GM18498 (cell line): ENCODE measurements around the gene RPTOR.
"Not testable (repeated sequence)": the region's sequence is repeated elsewhere in the genome, so short reads cannot be mapped to it uniquely, and the experiment has no call there.

Experiments used
- ATAC-seq: cut with Tn5 transposase; IDR thresholded peaks from one replicate; pipeline ENCODE4 v1.9.1; 2021; ENCODE audit warnings: mild to moderate bottlenecking, moderate library complexity; ENCODE audit not compliant: unreplicated experiment

The RPTOR gene

DNA sequence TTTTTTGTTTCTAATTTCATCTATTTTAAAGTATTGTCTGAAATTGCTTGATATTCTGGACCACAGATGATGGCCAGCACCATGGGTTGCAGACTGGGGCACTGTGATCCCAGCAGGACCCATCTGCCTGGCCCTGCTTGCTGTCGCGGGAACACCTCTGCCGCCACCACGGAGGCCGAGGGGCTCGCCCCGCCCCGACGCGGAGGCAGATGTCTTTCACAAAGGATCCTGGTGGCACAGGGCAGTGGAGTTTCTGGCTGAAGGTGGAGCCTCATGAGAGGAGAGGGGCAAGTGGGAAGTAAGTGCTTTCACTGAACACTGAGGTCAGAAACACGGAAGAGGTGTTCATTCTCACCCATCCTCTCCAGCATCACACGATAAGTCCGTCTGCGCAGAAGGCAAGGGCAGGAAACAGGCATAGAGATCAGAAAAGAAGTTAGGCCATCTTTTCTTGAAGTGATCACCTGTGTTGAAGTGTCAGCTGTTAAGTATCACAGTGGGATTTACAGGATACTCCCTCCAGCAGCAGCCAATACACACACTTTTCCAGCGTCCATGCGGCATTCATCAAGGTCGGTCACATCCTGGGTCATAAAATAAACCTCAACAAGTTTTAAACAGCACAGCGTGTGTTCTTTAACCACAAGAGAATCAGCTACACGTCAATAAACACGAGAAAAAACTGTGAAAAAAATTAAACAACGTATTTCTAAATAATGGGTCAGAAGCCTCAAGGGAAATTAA is 194.5 kb downstream of the RPTOR start:
- no peak for ATAC-seq

DNA sequence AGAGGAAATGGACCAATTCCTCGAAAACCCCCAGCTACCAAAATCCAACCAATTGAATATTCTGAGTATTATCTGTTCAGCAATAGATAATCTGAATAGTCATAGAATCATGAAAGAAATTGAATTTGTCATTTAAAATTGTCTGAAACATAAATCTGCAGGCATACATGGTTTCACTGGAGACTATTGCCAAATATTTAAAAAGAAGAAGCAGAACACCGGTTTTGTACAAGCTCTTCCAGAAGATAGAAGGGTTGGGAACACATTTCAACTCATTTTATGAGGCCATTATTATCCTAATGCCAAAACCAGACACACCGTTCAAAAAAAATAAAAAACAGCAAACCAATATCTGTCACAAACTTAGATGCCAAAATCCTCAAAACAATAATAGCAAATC is 195.5 kb downstream of the RPTOR start:
- no peak for ATAC-seq

DNA sequence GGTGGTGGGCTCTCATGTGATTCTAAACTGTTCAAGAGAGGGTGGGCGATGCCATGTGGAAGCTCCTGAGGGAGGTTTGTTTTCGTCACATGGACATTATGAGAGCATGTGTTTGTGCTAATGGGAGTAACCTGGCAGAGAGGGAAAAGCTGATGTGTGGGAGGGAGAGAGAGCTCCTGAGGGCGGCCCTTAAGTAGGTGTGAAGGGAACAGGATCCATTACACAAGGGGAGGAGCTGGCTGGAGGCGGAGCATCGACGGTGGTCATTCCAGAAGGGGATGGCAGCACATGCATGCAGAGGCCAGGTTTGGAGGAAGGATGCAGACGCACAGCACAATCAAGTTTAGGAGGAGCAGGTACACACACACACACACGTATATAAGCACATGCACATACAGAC is 197.5 kb downstream of the RPTOR start:
- ATAC-seq = no peak

DNA sequence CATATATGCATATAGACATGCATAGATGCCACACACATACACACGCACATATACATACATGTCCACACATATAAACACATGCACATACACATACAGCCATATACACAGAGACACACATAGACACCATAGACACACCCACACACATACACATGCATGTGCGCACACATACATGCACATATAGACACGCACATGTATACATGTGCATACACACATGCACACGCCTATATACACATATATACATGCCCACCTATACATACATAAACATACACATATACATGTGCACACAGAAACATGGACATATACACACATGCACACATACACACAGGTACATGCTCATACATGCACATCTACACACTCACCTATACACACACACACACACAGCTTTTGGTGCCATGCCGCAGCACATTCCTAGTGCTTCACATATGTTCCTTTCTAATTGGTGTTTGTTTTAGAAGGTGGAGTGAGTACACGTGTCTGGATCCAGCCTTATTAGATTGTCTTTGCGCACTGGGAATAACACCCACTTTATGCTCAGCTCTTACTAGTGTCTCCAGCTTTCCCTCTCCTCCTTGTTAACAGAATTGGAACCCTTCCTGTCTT is 198.0 kb downstream of the RPTOR start:
- ATAC-seq = no peak

DNA sequence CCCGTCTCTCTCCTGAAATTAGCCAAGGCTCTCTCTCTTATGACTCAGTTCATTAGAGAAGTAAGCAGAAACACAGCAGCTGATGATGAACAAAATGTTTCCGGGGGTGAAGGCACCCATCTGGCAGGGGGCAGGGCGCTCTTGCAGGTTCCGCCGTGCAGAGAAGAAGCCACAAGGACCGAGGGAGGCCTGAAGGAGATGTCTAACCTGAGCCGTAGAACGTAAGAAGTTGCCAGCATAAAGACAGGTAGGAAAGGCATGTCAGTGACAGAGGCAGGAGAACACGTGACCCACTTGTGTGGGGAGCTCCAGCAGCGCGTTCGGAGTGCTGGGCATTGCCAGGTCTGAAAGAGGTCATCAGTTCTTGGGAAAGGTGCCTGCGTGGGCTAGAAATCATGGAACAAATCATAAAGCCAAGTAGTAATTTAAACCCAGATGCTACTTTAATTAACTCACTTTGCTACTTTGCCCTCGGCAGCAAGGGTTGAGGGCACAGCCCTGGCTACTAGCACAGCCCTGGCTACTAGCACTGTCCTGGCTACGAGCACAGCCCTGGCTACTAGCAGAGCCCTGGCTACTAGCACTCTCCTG is 198.6 kb downstream of the RPTOR start:
- ATAC-seq = no peak

DNA sequence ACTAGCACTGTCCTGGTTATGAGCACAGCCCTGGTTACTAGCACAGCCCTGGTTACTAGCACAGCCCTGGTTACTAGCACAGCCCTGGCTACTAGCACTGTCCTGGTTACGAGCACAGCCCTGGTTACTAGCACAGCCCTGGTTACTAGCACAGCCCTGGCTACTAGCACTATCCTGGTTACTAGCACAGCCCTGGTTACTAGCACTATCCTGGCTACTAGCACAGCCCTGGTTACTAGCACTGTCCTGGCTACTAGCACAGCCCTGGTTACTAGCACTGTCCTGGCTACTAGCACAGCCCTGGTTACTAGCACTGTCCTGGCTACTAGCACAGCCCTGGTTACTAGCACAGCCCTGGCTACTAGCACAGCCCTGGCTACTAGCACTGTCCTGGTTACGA is 199.3 kb downstream of the RPTOR start:
- ATAC-seq = not testable (repeated sequence)

DNA sequence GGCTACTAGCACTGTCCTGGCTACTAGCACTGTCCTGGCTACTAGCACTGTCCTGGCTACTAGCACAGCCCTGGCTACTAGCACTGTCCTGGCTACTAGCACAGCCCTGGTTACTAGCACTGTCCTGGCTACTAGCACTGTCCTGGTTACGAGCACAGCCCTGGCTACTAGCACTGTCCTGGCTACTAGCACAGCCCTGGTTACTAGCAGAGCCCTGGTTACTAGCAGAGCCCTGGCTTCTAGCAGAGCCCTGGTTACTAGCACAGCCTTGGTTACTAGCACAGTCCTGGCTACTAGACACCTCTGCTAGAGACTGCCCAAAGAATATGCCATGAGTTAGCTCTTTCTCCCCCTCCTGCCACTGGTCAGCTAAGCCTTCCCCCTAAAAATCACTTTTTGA is 200.1 kb downstream of the RPTOR start:
- ATAC-seq = not testable (repeated sequence)

DNA sequence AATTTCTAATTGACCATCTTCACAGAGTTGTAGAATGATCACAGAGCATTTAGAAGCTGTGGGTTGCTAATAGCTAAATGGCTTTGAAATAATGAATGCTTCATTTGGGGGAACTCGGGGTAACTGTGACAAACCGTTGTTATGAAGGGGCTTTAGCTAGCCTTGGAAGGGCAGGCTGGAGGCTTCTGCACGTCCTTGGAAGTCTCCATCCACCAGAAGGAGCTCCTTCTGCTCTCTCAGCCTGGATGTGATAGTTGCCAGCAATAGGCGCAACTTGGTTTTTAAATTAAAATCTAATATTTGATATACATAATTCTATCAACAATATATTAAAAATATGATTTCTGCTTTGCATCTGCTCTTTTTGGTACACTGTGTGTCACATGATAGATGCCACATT is 200.5 kb downstream of the RPTOR start:
- ATAC-seq = no peak

DNA sequence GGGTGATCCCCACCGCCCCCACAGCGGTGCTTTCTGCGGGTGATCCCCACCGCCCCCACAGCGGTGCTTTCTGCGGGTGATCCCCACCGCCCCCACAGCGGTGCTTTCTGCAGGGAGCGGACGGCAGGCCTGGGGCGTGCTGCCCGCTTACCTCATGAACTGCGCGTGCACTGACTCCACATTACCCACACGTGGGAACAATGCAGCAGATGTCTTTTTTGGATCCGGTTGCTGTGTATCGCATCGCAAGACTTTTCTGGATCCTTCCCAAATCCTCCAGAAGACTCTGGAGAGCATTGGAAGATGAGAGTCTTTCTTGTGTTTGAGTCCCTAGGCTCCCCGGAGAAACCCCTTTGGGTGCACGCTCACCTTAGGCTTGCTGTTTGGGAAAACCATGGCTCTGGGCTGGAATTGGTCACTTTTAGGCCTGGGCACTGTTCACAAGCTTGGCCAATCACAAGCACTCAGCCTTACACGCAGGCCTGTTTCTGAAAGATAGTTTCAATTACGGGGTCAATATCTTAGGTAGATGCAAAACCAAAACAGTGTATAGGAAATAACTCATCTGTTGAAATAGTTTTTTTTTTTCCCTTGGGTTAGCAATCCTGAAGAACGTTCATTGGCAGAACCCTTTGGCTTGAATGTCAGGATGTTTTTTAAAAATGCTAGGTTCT is 201.8 kb downstream of the RPTOR start:
- ATAC-seq = no peak

DNA sequence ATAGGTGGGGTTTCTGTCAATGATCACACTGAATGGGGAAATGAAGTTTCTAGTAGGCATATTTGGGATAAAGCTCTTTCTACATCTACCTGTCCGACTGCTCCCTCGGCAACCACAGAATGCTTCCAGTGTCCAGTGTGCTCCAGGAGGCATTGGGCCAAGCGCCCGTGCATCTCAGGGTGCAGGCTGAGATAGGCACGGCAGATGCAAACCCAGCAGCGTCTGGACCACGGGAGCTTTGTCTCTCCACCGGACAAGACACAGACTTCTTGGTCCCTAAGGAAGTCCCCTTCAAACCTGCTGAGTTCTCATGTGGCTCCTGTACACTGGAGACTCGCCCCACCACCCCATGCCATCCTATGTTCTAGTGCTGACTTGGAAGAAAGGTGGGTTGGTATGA is 202.8 kb downstream of the RPTOR start:
- ATAC-seq = no peak

DNA sequence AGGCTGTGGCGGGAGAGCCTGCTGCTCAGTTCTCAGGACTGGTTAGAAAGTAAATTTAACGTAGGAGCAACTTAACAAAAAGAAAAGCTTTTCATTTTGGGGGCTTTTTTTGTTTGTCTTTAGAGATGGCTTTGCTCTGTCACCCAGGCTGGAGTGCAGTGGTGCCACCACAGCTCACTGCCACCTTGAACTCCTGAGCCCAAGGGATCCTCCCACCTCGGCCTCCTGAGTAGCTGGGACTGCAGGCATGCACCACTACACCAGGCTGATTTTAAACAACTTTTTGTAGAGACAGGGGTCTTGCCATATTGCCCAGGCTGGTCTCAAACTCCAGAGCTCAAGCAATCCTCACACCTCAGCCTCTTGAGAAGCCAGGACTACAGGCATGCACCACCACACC is 205.0 kb downstream of the RPTOR start:
- no peak for ATAC-seq

DNA sequence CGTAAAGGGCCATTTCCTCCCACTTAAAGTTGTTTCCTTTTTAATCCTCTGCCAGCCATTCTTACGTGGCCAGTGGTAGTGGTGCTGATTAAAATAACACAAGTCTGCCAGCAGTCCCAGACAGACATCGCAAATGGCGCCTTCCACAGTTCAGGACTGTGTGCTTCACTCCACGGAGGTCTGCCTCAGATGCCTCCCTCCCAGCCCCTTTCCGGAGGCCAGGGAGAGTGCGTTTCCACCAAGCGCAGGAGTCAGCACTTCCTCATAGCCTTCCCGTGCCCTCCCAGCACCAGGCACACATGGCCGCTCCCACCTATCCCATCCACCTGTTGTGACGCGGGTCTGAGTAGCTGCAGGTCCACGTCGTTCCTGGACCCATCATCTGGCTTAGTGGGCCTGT is 205.6 kb downstream of the RPTOR start:
- no peak for ATAC-seq

DNA sequence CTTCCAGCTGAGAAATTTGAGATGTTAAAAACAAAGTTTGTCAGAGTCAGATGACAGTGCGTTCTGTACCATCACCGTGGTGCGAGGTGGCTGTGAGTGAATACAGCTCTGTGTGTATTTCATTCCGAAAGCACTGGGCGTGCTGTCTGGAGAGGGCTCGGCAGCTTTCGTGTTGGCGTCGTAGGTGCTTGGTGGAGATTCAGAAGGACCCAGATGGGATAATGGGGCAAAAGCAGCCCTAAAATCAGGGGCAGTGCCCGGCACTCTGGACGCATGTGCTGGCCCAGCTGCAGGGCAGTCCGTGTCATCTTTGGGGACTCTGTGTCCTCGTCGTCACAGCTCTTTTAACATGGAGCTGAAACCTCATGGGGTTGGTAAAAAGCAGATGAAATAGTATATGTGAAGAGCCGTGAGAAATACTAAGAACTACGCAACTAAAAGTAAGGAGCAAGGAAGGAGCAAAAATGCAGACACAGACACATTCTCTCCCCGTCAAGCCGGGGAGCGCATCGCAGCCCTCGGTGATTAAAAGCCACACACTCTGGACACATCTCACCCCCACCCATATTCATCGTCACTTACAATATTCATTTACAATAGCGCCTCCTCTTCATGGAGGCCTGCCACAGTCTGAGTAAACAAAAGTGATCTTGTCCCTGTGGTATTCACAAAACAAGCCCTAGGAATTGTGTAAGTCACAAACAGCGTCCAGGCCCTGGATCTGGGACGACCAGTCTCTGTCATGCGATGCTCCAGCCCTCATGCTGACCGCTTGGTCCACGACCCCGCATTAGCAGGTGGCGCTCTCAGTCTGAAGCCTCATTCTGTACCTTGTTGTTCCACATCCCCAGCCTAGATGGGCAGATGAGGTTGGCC is 206.7 kb downstream of the RPTOR start:
- no peak for ATAC-seq

DNA sequence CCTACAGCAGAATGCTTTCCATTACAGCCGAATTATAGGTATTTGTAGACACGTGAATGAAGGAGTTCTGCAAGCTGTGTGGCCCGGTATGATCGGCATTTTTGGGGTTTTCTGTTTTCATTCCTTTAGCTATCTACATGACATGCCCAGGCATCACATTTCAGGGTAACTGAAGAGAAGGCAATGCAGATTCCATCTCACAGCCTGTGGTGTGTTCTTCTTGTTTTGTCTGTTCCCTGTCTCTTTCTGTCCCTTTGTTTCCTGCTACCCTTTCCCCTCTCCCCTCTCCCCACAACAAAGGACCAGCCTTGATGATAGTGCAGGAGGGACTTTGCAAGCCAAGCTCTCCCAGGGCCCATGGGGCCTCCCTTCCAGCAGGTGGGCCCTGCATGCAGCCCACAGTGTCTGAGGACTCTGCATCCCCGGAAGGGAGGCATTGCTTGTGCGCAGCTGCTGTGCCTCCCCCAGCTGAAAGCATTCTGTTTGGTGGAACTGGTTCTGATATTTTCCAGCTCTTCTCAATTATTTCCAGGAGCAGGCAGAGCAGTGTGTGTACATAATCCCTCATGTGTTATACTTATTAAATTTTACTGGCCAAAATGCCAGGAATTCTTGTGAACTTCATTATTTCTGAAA is 207.4 kb downstream of the RPTOR start:
- ATAC-seq = no peak

DNA sequence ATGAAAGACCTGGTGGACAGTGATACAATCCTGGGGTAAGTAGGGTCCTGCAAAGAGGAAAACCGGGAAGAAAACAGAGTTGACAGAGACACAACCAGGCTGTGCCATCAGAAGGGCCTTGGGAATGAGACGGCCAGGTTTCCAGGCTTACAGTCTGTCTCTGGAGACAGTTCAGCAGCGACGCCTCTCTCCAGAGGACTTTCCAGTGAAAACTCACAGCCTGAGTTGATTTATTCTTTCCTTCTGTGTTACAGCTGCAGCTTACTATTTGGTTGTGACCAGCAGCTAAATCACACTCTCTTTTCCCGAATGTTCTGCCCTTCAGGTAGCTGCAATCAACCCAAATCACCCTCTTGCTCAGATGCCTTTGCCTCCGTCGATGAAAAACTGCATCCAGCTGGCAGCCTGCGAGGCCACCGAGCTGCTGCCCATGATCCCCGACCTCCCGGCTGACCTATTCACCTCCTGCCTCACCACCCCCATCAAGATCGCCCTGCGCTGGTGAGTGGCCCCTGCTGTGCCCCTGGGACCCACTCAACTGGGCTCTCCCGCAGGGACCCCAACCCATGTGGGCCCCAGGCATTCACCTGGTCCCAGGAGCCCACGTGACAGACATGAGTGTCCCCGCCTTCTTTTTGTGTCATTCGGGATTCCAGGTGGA is 209.2 kb downstream of the RPTOR start:
- no peak for ATAC-seq

DNA sequence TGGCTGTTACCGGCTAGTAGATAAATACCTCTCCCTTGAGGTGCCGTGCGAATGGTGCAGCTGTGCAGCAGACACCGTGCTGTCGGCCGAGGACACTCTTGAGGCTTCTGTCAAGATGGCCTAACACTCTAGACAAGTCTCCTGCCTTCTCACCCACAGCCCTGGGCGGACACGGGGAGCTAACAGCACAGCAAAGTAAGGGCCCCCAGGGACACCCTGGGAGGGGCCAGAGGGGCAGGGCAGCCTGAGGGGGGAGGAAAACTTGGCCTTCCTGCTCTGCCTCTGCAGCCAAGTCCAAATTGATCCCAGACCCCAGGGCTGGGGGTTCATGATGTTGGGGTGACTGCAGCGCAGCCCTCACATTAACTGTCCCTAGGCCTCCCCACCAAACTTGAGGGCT is 210.2 kb downstream of the RPTOR start:
- ATAC-seq = no peak

DNA sequence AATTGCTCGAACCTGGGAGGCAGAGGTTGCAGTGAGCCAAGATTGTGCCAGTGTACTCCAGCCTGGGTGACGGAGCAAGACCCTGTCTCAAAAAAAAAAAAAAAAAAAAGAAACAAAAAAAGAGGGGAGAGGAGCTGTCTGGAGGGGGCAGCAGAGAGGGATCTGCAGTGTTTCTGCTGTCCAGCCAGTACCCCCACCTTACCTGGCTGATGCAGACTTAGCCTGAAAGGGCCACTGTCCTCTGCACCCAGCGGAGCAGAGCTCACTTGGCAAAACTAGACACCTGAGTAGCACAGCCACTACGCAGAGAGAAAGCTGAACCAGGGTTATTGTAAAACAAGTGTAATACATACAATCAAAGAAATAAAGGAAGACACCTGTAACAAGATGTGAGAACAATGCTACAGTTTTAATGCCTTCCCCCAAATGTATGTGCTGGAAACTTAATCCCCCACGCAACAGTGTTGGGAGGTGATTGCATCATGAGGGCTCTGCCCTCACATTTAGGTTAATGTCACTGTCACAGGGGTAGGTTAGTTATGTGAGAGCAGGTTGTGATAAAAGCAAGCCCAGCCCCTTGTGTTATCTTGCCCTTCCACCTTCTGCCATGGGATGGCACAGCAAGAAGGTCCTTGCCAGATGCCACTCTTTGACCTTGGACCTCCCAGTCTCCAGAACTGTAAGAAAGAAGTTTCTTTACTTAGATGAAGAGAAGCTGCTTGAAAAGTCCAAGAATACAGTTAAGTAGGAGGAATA is 211.2 kb downstream of the RPTOR start:
- no peak for ATAC-seq

DNA sequence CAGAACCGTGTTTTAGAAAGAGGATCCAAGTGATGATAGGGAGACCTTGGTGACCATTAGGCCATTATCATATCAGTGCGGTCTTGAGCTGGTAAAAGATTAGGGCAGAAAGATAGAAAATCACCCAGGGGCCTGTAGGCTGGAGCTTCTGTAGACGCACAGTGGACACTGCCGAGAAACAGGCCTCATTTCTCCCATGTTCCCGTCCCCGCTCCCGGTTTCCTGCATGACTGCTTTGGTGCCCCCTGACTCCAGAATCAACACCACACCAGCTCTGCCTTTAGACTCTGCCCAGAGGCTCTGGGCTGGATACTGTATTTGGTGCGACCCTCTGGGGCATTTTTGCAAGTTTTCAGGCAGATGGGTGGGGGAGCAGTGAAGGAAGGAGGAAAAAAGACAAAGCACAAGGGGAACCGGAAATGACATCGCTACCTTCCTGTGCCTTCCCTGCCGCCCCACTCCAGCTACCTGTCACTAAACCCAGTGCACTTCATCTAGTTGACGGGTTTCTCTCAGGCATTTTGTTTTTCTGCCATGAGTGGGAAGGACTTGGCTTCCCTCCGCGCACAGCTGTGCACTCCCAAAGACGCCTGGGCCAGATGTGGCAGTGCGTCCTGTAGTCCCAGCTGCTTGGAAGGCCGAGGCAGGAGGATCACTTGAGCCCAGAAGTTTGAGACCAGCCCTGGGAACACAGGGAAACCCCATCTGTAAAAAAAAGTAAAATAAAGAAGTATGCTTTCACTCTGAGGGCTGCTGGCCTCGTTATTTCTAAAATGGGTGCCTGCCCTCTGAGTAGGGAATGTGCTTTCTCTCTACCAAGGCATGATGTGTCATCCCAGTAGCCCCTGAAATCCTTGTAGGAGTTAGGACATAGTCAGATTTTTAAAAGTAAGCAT is 214.1 kb downstream of the RPTOR start:
- ATAC-seq = no peak
